GM18909 (cell line): ENCODE results near the gene MT2A.

Experiments used
- ATAC-seq: cut with Tn5 transposase; IDR thresholded peaks from one replicate; pipeline ENCODE4 v1.9.1; 2021; ENCODE audit warnings: mild to moderate bottlenecking; ENCODE audit not compliant: unreplicated experiment, poor library complexity

The MT2A gene

DNA sequence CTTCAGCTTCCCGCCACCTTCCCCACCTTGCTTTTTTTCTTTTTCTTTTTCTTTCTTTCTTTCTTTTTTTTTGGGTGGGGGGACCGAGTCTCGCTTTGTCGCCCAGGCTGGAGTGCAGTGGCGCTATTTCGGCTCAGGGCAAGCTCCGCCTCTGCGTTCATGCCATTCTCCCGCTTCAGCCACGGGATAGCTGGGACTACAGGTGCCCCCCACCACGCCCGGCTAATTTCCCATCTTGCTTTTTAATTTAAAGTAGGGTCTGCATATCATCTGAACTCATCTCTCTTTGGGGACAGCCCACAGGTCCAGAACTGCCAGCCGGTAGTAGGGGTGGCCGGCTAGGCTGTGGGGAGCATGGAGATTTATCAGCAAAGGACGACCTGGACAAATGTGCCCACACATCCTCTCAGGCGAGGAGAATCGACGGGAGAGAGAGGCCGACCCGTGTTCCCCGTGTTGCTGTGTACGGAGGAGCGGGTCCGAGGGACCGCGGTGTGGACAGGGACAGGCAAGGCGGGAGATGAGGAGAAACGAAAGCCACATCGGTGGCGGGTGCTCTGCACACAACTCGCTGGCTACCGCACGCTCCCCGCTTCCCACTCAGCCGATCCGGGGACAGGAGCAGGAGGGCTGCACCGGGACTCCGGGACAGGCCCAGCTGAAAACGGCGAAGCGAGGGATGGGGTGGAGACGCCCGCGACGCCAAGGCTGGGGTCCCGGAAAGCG is 26.5 kb downstream of the MT2A start:
- no peak for ATAC-seq

DNA sequence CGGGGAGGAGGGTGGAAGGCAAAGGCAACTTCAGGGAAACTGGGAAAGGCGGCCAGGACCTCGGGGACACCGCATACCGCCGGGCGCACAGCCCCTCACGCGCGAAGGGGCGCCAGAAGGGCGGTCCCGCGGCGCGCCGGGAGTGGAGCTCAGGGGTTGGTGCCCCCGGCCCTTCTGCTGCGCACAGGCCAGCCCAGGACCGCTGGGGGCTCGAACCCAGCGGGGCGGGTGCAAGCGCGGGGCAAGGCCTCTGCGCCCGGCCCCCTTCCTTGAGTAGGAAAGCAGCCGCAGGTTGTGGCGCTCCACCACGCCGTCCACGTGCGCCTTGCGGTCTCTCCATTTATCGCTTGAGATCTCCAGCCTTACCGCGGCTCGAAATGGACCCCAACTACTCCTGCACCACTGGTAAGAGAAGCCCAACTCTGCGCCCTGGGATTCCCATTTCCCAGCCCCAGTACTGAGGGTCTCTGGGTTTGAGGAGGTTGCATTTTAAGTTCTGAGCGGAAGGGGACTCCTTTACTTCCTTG is 27.1 kb downstream of the MT2A start:
- ATAC-seq = no peak

DNA sequence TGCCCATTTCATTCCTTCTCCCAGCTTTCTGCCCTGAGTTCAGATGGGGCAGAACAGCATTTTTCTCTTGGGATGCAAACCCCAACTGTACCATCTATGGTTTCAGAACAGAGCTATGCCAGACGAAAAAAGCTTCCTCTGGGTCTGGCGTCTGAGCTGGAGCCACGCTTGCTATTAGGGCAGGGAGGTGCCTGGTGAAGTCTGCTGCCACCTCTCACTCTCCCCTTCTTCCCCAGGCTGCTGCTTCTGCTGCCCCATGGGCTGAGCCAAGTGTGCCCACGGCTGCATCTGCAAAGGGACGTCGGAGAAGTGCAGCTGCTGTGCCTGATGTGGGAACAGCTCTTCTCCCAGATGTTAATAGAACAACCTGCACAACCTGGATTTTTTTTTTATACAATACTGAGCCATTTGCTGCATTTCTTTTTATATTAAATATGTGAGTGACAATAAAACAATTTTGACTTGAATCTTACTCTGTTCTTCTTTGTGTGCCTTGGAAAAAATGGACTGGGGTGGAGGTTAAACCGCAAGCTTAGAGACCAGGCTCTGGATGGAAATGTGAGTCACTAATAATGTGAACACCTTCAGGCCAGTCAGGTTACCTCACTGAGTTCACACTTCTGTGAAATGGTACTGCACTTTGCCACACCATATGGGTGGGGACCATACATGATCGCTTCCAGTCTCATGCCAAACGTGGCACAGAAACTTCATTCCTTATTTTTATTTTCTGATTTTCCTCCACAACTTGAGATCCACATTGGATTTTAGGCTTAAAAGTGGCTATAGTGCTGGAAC is 28.4 kb downstream of the MT2A start:
- ATAC-seq = no peak

DNA sequence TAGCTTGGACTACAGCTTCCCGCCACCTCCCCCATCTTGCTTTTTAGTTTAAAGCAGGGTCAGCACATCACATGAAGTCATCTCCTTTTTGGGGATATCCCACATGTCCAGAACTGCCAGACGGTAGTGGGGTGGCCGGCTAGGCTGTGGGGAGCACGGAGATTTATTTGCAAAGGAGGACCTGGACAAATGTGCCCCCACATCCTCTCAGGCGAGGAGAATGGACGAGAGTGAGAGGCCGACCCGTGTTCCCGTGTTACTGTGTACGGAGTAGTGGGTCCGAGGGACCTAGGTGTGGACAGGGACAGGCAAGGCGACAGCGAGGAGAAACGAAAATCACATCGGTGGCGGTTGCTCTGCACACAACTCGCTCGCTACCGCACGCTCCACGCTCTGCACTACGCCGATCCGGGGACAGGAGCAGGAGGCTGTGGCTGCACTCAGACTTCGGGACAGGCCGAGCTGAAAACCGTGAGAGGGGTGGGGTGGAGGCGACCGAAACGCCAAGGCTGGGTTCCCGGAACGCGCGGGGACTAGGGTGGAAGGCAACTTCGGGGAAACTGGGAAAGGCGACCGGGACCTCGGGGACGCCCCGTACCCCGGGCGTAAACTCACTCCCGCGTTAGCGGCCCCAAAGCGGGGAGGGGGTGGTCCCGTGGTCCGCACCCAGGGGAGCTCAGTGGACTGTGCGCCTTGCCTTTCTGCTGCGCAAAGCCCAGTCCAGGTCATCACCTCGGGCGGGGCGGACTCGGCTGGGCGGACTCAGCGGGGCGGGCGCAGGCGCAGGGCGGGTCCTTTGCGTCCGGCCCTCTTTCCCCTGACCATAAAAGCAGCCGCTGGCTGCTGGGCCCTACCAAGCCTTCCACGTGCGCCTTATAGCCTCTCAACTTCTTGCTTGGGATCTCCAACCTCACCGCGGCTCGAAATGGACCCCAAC is 29.7 kb downstream of the MT2A start, which contains the start of gene MT1A:
Gene MT1A, plus strand, starts transcription at position 853 of the 937 bp plus-strand sequence. Its CDS starts 73 bp downstream, at position 926.
- no peak for ATAC-seq

DNA sequence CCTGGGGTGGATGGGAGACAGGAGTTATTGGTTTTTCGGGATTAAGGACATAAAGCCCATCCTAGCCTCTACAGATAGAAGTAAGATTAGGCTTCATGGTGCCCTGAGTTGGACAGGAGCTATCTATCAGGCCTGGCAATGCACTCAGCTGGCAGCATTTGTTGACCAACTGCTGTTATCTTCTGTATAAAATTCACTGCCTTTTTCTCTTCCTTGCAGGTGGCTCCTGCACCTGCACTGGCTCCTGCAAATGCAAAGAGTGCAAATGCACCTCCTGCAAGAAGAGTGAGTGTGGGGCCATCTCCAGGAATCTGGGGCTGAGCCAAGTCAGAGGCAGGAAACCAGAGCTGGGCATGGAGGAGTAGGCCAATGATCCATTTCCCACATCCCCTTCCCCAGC is 30.7 kb downstream of the MT2A start:
- no peak for ATAC-seq

DNA sequence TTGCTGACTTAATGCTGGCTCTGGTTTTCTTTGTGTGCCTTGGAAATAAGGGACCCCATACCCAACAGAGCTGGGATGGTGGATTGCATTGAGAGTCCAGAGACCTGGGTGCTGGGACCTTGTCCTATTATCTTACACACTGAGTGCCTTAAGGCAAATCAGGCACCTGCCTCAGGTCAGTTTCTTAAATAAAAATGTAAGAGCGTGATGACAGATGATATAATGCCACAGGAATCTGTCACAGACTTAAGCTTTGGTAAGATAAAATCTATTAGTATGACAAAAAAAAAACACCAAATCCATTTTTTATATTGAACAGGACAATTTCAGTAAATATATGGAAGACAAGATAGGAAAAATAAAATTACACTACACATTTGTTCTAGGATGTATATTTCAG is 31.7 kb downstream of the MT2A start:
- no peak for ATAC-seq

DNA sequence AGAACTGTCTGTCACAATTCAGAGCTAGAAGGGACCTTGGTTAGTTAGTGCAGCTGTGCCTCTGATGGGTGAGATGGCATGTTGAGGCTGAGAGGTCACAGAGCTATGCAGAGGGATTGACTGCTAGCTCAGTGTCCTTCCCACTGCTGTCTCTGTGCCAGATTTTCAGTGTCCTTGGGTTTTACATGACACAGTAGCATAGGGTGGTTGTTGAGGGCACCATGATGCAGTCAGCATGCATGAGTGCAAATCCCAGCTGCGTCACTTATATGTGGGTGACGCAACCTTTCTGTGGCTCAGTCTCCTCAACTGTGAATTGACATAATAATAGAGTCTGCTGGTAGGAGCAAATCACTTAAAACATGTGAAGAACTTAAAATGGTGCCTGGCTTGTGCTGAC is 32.8 kb downstream of the MT2A start:
- no peak for ATAC-seq

DNA sequence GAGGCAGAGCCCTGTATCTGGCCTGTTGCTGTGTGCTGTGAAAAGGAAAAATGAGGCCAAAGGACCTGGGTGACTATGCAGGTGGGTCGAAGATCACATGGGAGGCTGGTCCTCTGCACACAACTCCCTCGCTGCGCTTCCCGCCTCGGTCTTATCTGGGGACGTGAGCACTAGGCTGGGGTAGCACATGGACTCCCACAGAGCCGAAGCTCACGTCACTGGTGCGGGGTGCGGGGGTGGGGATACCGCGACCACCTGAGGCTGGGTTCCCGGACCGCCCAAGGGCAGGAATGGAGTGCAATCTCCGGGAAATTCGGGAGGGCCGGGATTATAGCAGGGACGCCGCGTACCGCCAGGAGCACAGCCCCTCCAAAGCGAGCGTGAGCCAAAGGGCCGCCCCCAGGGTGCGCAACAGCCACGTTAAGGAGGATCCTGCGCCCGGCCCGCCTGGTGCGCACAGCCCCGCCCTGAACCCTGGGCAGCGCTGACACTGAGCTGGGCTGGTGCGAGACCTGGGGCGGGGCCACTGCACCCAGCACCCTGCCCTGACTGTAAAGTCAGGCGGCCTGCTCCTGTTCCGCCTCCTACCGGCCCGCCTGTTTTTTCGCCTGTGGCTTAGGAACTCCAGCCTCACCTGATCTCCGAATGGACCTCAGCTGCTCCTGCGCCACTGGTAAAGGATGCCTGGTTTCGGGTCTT is 34.8 kb downstream of the MT2A start:
- peak; percentile 74 for ATAC-seq

DNA sequence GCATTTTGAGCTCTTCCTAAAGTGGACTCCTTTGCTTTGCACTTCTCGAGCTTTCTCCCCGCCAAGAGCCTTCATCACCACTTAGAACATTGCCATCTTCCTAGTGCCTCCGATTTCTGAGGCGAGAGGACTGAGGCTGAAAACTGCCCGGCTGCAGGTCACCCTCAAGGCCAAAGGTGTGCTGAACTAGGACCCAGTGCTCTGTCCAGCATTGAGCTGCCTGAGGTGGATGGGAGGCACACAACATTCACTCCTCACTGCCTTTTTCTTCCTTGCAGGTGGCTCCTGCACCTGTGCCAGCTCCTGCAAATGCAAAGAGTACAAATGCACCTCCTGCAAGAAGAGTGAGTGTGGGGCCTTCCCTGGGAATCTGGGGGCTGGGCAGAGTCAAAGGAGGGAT is 35.4 kb downstream of the MT2A start:
- no peak for ATAC-seq

DNA sequence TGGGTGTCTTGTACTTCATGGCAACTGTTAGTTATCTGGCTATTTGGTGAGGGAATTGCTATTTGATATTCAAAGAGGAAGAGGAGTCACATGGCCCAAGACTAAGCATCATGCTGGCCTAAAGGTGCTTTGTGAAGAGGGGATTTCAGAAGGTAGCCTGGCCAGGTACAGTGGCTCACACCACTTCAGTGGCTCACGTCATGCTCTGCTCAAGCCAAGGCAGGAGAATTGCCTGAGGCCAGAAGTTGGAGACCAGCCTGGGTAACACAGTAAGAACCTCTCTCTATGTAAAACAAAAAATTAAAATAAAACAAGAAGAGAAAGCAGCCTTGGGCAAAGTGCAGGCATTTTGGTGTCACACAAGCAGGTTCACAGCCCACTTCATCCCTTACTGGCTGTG is 36.9 kb downstream of the MT2A start:
- no peak for ATAC-seq

DNA sequence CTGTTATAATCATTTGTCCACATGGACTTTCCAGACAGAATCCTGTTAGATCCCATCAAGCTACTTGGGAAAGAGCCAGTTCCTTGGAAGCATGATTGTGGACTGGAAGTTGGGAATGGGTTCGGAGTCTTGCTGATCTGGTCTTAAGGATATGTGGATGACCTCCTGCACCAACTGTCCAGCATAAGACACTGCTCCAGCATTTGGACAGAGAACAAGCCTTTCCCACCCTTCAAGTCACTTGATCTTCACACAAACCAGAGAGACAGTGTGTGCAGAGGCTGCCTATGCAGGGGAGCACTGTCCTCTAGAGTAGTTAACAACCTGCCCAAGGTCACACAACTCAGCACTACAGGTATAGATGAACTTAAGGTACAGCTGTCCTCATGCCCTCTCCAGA is 37.5 kb downstream of the MT2A start:
- ATAC-seq = no peak

DNA sequence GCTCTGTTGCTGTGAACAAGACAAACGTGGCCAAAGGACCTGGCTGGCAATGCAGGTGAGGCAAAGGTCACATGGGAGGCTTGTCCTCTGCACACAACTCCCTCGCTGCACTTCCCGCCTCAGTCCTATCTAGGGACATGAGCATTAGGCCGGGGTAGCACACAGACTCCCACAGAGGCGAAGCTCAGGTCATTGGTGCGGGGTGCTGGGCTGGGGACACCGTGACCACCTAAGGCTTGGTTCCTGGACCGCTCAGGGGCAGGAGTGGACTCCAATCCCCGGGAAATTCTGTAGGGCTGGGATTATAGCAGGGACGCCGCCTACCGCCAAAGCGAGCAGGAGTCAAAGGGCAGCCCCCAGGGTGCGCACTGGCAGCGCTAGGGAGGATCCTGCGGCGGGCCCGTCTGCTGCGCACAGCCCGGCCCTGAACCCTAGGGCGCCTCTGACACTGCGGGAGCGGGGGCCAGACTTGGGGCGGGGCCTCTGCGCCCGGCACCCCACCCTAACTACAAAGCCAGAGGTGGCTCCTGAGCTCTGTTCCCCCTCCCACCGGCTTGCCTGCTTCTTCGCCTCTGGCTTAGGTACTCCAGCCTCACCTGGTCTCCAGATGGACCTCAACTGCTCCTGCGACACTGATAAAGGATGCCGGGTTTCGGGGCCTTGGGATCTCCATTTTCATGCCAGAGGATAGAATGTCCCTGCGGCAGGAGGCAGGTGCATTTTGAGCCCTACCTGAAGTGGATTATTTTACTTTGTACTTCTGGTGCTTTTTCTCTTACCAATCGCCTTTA is 39.5 kb downstream of the MT2A start:
- no peak for ATAC-seq

DNA sequence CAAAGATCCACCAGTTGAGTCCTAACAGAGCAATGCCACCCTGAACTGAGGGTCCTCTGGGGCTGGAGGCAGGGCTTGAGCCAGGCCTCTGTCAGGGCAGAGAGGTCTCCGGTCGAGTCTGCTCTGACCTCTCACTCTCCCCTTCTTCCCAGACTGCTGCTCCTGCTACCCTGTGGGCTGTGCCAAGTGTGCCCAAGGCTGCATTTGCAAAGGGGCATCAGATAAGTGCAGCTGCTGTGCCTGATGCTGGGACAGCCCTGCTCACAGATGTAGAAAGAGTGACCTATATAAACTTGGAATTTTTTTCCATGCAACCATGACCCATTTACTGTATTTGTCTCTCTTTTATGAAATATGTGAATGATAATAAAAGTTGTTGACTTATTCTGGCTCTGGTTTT is 40.9 kb downstream of the MT2A start:
- no peak for ATAC-seq

DNA sequence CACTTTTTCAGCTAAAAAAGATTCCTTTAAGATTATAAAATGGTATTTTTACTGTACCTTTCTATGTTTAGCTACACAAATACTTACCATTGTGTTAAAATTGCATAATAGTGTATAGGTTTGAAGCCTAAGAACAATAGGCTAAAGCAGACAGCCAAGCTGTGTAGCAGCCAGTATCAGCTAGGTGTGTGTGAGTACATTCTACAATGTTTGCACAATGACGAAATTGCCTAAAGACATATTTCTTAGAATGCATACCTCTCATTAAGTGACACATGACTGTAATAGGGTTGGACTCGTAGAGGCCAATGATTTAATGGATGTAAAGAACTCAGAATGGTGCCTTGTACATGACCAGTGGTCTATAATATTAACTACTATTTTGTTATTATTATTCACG is 41.4 kb downstream of the MT2A start:
- ATAC-seq = no peak

DNA sequence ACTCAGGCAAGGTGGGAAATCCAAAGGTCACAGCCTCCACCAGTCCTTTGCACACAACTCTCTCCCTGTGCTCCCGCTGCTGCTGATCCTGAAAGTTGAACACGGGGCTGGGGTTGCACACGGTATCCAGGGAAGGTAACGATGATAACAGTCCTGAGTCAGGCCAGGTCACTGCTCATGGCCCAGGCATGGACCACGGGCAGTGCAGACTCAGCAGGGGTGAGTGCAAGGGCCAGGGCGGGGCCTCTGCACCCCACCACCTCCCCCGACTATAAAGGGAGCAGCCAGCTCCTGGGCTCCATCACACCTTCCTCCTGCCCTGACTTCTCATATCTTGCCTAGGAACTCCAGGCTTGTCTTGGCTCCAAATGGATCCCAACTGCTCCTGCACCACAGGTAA is 43.2 kb downstream of the MT2A start, which contains the start of gene MT1B:
Gene MT1B, plus strand, starts transcription at position 301 of the 400 bp plus-strand sequence. Its CDS starts 68 bp downstream, at position 369.
- no peak for ATAC-seq

DNA sequence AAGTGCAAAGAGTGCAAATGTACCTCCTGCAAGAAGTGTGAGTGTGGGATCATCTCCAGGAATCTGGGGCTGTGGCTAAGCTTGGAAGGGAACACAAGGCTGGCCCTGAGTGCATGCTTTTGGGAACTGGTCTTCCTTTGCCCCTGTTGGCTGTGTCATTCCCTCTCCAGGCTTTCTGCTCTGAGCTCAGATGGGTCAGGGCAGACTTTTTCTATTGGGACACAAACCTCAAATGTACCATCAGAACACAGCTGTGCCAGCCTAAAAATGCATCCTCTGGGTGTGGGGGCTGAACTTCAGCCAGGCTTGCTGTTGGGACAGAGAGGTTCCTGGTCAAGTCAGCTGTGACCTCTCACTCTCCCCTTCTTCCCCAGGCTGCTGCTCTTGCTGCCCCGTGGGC is 44.2 kb downstream of the MT2A start:
- no peak for ATAC-seq

DNA sequence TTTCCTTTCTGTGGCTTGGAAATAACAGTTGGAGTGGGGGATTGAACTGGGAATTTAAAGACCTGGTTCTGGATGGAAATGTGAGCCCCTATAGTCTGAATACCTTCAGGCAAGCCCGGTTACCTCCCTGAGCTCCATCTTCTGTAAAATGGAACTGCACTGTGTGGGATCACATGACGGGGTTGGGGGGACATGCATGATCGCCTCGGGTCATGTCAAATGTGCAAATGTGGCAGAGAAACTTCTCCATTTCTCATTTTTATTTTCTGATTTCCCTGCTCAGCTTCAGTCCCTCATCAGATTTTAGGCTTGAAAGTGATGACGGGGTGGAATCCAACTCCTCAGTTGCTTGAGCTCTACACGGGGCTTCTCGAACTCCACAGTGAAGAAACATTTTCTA is 44.8 kb downstream of the MT2A start:
- no peak for ATAC-seq

DNA sequence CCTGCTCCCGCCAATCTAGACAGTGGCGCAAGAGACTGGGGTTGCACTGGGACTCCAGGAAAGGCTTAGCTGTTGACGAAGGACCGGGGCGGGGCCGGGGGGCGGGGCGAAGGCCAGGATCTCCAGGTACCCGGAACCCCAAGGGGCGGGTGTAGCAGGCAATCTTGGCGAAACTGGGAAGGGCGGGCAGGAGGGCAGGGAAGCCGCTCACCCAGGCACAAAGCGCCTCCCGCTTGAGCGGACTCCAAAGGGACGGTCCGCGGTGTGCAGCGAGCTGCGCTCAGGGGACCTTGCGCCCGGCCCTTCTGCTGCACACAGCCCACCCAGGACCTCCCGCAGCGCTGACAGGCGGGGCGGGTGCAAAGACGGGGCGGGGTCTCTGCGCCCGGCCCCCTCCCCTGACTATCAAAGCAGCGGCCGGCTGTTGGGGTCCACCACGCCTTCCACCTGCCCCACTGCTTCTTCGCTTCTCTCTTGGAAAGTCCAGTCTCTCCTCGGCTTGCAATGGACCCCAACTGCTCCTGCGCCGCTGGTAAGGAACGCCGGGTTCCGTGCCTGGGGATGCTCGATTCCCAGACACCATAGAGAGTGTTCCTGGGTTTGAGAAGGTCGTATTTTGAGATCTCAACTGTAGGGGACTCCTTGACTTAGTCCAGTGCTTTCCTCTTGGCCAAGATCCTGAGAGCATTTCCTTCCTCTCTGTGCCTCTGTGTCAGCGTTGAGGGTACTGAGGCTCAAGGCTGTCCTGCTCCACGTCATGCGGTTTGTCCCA is 49.4 kb downstream of the MT2A start, which contains the start of gene MT1F:
Gene MT1F, plus strand, starts transcription at position 405 of the 772 bp plus-strand sequence. Its CDS starts 100 bp downstream, at position 505.
- ATAC-seq = no peak
